Mesenchymal stem cell (in vitro differentiated cells and primary cell): ENCODE results near the gene PMAIP1.

ENCODE experiments used
- DNase-seq: peaks from one replicate; pipeline ENCODE4 v3.0.0-alpha.2; 2013
- H2AFZ ChIP-seq: one replicate; pipeline ENCODE4 v1.6.1; 2013; ENCODE audit warnings: low read depth, mild to moderate bottlenecking, control low read depth, inconsistent platforms, low read length, moderate library complexity
- H2AK5ac ChIP-seq: 2 replicates; pipeline ENCODE4 v1.6.1; 2013; ENCODE audit warnings: low read length, moderate library complexity, mild to moderate bottlenecking, inconsistent platforms; ENCODE audit not compliant: severe bottlenecking
- H2BK120ac ChIP-seq: one replicate; pipeline ENCODE4 v1.6.1; 2013; ENCODE audit warnings: low read depth, mild to moderate bottlenecking, inconsistent platforms, low read length, moderate library complexity
- H2BK12ac ChIP-seq, 2 experiments: one replicate each; pipeline ENCODE4 v1.6.1; 2013; ENCODE audit warnings: inconsistent platforms in 2 of 2, low read length in 2 of 2, mild to moderate bottlenecking in 2 of 2, moderate library complexity in 2 of 2, control low read depth in 1 of 2
- H2BK15ac ChIP-seq: one replicate; pipeline ENCODE4 v1.6.1; 2013; ENCODE audit warnings: mild to moderate bottlenecking, low read depth, inconsistent platforms; ENCODE audit not compliant: poor library complexity, severe bottlenecking
- H2BK5ac ChIP-seq: 2 replicates; pipeline ENCODE4 v1.6.1; 2013; ENCODE audit warnings: low read depth, mild to moderate bottlenecking, low read length, control low read depth, inconsistent platforms; ENCODE audit not compliant: poor library complexity, severe bottlenecking
- H3K14ac ChIP-seq, 2 experiments: one replicate each; pipeline ENCODE4 v1.6.1; 2013; ENCODE audit warnings: inconsistent platforms in 2 of 2, low read length in 2 of 2, control low read depth in 1 of 2, mild to moderate bottlenecking in 1 of 2, moderate library complexity in 1 of 2
- H3K18ac ChIP-seq, 2 experiments: one replicate each; pipeline ENCODE4 v1.6.1; 2013; ENCODE audit warnings: inconsistent platforms in 2 of 2, low read length in 2 of 2, control low read depth in 1 of 2, low read depth in 1 of 2, mild to moderate bottlenecking in 1 of 2
- H3K23ac ChIP-seq, 2 experiments: one replicate each; pipeline ENCODE4 v1.6.1; 2013; ENCODE audit warnings: inconsistent platforms in 2 of 2, low read length in 2 of 2, mild to moderate bottlenecking in 2 of 2, moderate library complexity in 2 of 2, control low read depth in 1 of 2
- H3K27ac ChIP-seq: 2 replicates; pipeline ENCODE4 v1.5.1; 2013; ENCODE audit warnings: mild to moderate bottlenecking, moderate library complexity, low read length, control low read depth, inconsistent platforms; ENCODE audit not compliant: poor library complexity, severe bottlenecking
- H3K27me3 ChIP-seq, 2 experiments: 2 replicates each; pipeline versions ENCODE4 v1.6.1 to v1.7.0; 2013; ENCODE audit warnings: low read length in 2 of 2, mild to moderate bottlenecking in 2 of 2, moderate library complexity in 2 of 2, control low read depth in 1 of 2, inconsistent platforms in 1 of 2; ENCODE audit not compliant: control insufficient read depth in 1 of 2, insufficient read depth in 1 of 2
- H3K36me3 ChIP-seq, 2 experiments: 2 replicates each; pipeline versions ENCODE4 v1.6.1 to v1.7.0; 2013; ENCODE audit warnings: low read length in 2 of 2, control low read depth in 1 of 2, inconsistent platforms in 1 of 2, low read depth in 1 of 2, mild to moderate bottlenecking in 1 of 2; ENCODE audit not compliant: insufficient read depth in 2 of 2, control insufficient read depth in 1 of 2
- H3K4ac ChIP-seq, 2 experiments: one replicate each; pipeline ENCODE4 v1.6.1; 2013; ENCODE audit warnings: inconsistent platforms in 2 of 2, low read length in 2 of 2, mild to moderate bottlenecking in 2 of 2, moderate library complexity in 2 of 2, control low read depth in 1 of 2, low read depth in 1 of 2
- H3K4me1 ChIP-seq: 2 replicates; pipeline ENCODE4 v1.6.1; 2013; ENCODE audit warnings: low read depth, low read length, control low read depth; ENCODE audit not compliant: control insufficient read depth, insufficient read depth
- H3K4me2 ChIP-seq: 2 replicates; pipeline ENCODE4 v1.6.1; 2013; ENCODE audit warnings: low read length, mild to moderate bottlenecking, inconsistent platforms; ENCODE audit not compliant: poor library complexity, severe bottlenecking
- H3K4me3 ChIP-seq, 2 experiments: 2 replicates each; pipeline versions ENCODE4 v1.5.1 to v1.7.0; 2013; ENCODE audit warnings: low read length in 2 of 2, mild to moderate bottlenecking in 2 of 2, control low read depth in 1 of 2, low read depth in 1 of 2; ENCODE audit not compliant: insufficient read depth in 1 of 2
- H3K79me1 ChIP-seq: replicated peaks from 2 replicates; pipeline ENCODE4 v1.6.1; 2013; ENCODE audit warnings: mild to moderate bottlenecking, control low read depth, low read length, inconsistent platforms; ENCODE audit not compliant: poor library complexity, severe bottlenecking
- H3K9ac ChIP-seq: 2 replicates; pipeline ENCODE4 v1.7.0; 2013; ENCODE audit warnings: mild to moderate bottlenecking, low read length, moderate library complexity
- H3K9me3 ChIP-seq: 2 replicates; pipeline ENCODE4 v1.7.0; 2013; ENCODE audit warnings: mild to moderate bottlenecking, low read length; ENCODE audit not compliant: control insufficient read depth
- H4K8ac ChIP-seq: one replicate; pipeline ENCODE4 v1.6.1; 2013; ENCODE audit warnings: inconsistent platforms, mild to moderate bottlenecking, low read length, moderate library complexity
- H4K91ac ChIP-seq: one replicate; pipeline ENCODE4 v1.6.1; 2013; ENCODE audit warnings: mild to moderate bottlenecking, low read length, inconsistent platforms
- whole genome bisulfite sequencing: methylation state at CpG from one replicate; pipeline ENCODE4 v1.1.7; 2013; ENCODE audit warnings: mixed read lengths; 5-methylcytosine and 5-hydroxymethylcytosine counted together

PMAIP1 gene

GRCh38 chr18:59909289-59910036, 9.7 kb downstream of the PMAIP1 start:
- H3K4me3 ChIP-seq, result no peak overlapping the region
- H3K27me3 ChIP-seq, result no peaks in the 10 kb centered on the region
- H3K27ac ChIP-seq, result peak overlapping the region; percentile 10
- H2AK5ac ChIP-seq, result no peak overlapping the region
- H2BK15ac ChIP-seq, result peak overlapping the region; percentile 86
- no peak overlapping the region for H3K14ac ChIP-seq
- H2BK5ac ChIP-seq, result no peak overlapping the region
- peak overlapping the region in 1 of 2 experiments; percentile 85 for H3K18ac ChIP-seq
- H3K4me2 ChIP-seq, result no peak overlapping the region
- no peak overlapping the region for H3K9ac ChIP-seq
- H3K79me1 ChIP-seq, result no peaks in the 10 kb centered on the region
- H3K4ac ChIP-seq, result peak overlapping the region in 1 of 2 experiments; percentile 47
- H4K8ac ChIP-seq, result peak overlapping the region; percentile 4
- no peaks in the 10 kb centered on the region for H3K36me3 ChIP-seq
- no peak overlapping the region for H2BK120ac ChIP-seq
- peaks cover 9% of the 10 kb centered on the region for H3K4me1 ChIP-seq
- no peak overlapping the region for H2AFZ ChIP-seq
- H3K23ac ChIP-seq, result no peak overlapping the region
- peaks cover 7% of the 10 kb centered on the region for H3K9me3 ChIP-seq
- 86% methylated on average over 6 of the region's 11 CpGs for WGBS
- peak overlapping the region in 1 of 2 experiments; percentile 83 for H2BK12ac ChIP-seq
- H4K91ac ChIP-seq, result no peak overlapping the region
- peak; percentile 94 for DNase-seq

GRCh38 chr18:59910967-59911366, 11.2 kb downstream of the PMAIP1 start:
- Histone ChIP-seq H4K91ac (no peak overlapping the region), H3K14ac (no peak overlapping the region), H3K27me3 (no peaks in the 10 kb centered on the region), H3K4ac (no peak overlapping the region), H3K79me1 (no peaks in the 10 kb centered on the region), H3K23ac (no peak overlapping the region), H2AK5ac (no peak overlapping the region), H2AFZ (no peak overlapping the region), H3K4me3 (peak overlapping the region in 1 of 2 experiments; percentile 19), H2BK120ac (no peak overlapping the region), H3K4me2 (no peak overlapping the region), H4K8ac (no peak overlapping the region), H3K27ac (no peak overlapping the region), H3K4me1 (peaks cover 6% of the 10 kb centered on the region), H2BK12ac (no peak overlapping the region), H3K9me3 (peaks cover 7% of the 10 kb centered on the region), H3K18ac (no peak overlapping the region), H3K36me3 (no peaks in the 10 kb centered on the region), H2BK15ac (no peak overlapping the region), H2BK5ac (no peak overlapping the region), H3K9ac (peak overlapping the region; percentile 38)
- WGBS, result 29% methylated on average over 1 of the region's 2 CpGs
- DNase-seq, result peak; percentile 85

- no peaks in the 10 kb centered on the region for H3K36me3 ChIP-seq
- no peak overlapping the region for H2AFZ ChIP-seq
Measured at GRCh38 chr18:59911600-59911999, 11.8 kb downstream of the PMAIP1 start.

GRCh38 chr18:59912007-59912550, 12.3 kb downstream of the PMAIP1 start:
- Histone ChIP-seq H4K8ac (no peak overlapping the region), H3K9me3 (peaks cover 7% of the 10 kb centered on the region), H3K4me2 (no peak overlapping the region), H2BK12ac (no peak overlapping the region), H3K79me1 (no peaks in the 10 kb centered on the region), H4K91ac (no peak overlapping the region), H3K9ac (no peak overlapping the region), H3K27me3 (no peaks in the 10 kb centered on the region), H3K4me3 (no peak overlapping the region), H3K36me3 (no peaks in the 10 kb centered on the region), H3K4me1 (peaks cover 6% of the 10 kb centered on the region), H3K4ac (no peak overlapping the region), H3K23ac (no peak overlapping the region), H3K27ac (no peak overlapping the region), H2BK5ac (no peak overlapping the region), H2AK5ac (no peak overlapping the region), H2BK15ac (no peak overlapping the region), H2BK120ac (no peak overlapping the region), H3K14ac (no peak overlapping the region), H2AFZ (no peak overlapping the region), H3K18ac (no peak overlapping the region)
- peak; percentile 33 for DNase-seq
- WGBS, result 81% methylated on average over 2 of the region's 2 CpGs

More at GRCh38 chr18:59911600-59911999, 11.8 kb downstream of the PMAIP1 start:
- no peak overlapping the region for H2BK120ac ChIP-seq
- H3K4me2 ChIP-seq, result no peak overlapping the region
- no peaks in the 10 kb centered on the region for H3K79me1 ChIP-seq
- H3K4me3 ChIP-seq, result no peak overlapping the region
- H3K27ac ChIP-seq, result no peak overlapping the region
- no peak overlapping the region for H2AK5ac ChIP-seq
- H3K14ac ChIP-seq, result no peak overlapping the region
- H3K4me1 ChIP-seq, result peaks cover 6% of the 10 kb centered on the region
- peak overlapping the region in 1 of 2 experiments; percentile 19 for H2BK12ac ChIP-seq
- peaks cover 7% of the 10 kb centered on the region for H3K9me3 ChIP-seq
- DNase-seq, result peak; percentile 56
- no peak overlapping the region for H3K23ac ChIP-seq
- no peak overlapping the region for H4K91ac ChIP-seq
- H3K27me3 ChIP-seq, result no peaks in the 10 kb centered on the region
- no peak overlapping the region for H4K8ac ChIP-seq
- H2BK15ac ChIP-seq, result no peak overlapping the region
- no peak overlapping the region for H3K18ac ChIP-seq
- no peak overlapping the region for H3K9ac ChIP-seq
- no peak overlapping the region for H2BK5ac ChIP-seq
- H3K4ac ChIP-seq, result peak overlapping the region in 1 of 2 experiments; percentile 30
